ENCODE measurements around the gene DEPDC5.

Gene DEPDC5

GRCh38 chr22:31897842-31898805 is 144.3 kb downstream of the DEPDC5 start:
- no peak for DNase-seq

- no peak for DNase-seq
These were observed 145.1 kb downstream of the DEPDC5 start for GRCh38 chr22:31898926-31899325.

GRCh38 chr22:31899669-31900068 is 145.8 kb downstream of the DEPDC5 start:
- DNase-seq = no peak

- DNase-seq = no peak
These were observed 147.7 kb downstream of the DEPDC5 start for GRCh38 chr22:31901388-31902137.

GRCh38 chr22:31904651-31905050 is 150.8 kb downstream of the DEPDC5 start:
- no peak for DNase-seq

- no peak for DNase-seq
These were observed 151.5 kb downstream of the DEPDC5 start for GRCh38 chr22:31905356-31905755.

GRCh38 chr22:31906086-31906485 is 152.3 kb downstream of the DEPDC5 start:
- no peak for DNase-seq

- DNase-seq = no peak
These were observed 152.8 kb downstream of the DEPDC5 start for GRCh38 chr22:31906569-31906968.

- no peak for DNase-seq
These were observed 156.2 kb downstream of the DEPDC5 start for GRCh38 chr22:31909977-31910376.

- DNase-seq = no peak
These were observed 158.0 kb downstream of the DEPDC5 start for GRCh38 chr22:31911565-31912406.

- no peak for DNase-seq
These were observed 158.6 kb downstream of the DEPDC5 start for GRCh38 chr22:31912407-31912743.

- no peak for DNase-seq
These were observed 161.8 kb downstream of the DEPDC5 start for GRCh38 chr22:31915586-31915985.

- no peak for DNase-seq
These were observed 163.6 kb downstream of the DEPDC5 start for GRCh38 chr22:31917227-31917921.

GRCh38 chr22:31919730-31920129 is 165.9 kb downstream of the DEPDC5 start:
- DNase-seq = no peak

GRCh38 chr22:31920306-31920705 is 166.5 kb downstream of the DEPDC5 start:
- DNase-seq = no peak

GRCh38 chr22:31921106-31921505 is 167.3 kb downstream of the DEPDC5 start:
- no peak for DNase-seq

- no peak for DNase-seq
These were observed 168.7 kb downstream of the DEPDC5 start for GRCh38 chr22:31922534-31922933.

GRCh38 chr22:31923136-31923535 is 169.3 kb downstream of the DEPDC5 start:
- DNase-seq = no peak

GRCh38 chr22:31923747-31924146 is 169.9 kb downstream of the DEPDC5 start:
- no peak for DNase-seq

GRCh38 chr22:31925056-31925455 is 171.2 kb downstream of the DEPDC5 start:
- DNase-seq = no peak

- DNase-seq = no peak
These were observed 172.2 kb downstream of the DEPDC5 start for GRCh38 chr22:31926024-31926423.

GRCh38 chr22:31926969-31927368 is 173.2 kb downstream of the DEPDC5 start:
- DNase-seq = no peak

All from T1000 (cell line).